ENCODE data around the gene USP47. TPM values are rescaled to one million over a fixed set of nuclear protein-coding genes. Genes with fewer than 3 reads are reported as not detected.
A peak's percentile ranks its signal among the peaks of the same experiment; 100 is the strongest.

The USP47 gene
- total and polyA plus RNA-seq, 2 of the 8 experiments (the other 6 are each of a cell fraction or from before 2014, with no cell fraction given) = 4.2 to 21.3 TPM

DNA sequence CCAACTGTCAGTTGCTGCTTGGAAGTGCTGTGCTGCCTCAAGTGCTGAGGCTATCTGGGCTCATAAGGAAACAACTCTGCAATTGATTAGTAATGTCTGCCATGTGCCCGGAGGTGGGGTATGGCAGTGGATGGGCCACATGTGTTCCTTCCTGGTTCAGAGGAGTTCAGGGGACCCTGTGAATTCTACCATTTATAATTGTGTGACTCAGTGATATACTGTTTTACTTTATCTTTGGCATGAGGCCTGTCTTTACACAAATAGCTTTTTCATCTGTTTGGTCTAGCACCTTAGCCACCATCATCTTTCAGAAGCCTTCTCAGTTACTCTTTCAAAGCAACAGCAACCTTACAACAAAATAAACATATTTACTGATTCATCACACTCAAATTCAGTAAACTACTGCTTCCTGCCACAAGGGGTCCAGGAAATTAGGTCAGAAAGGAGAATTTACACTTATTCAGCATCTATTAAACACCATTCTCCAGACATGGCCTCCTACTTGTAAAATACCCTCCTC, 145.8 kb downstream of the USP47 start:
- Histone ChIP-seq H4K5ac (ENCODE audit: insufficient read length, low read depth, low read length) (no peak overlapping the region), H3K79me2 (ENCODE audit: control insufficient read depth in 1 of 2, insufficient read depth in 2 of 2, low read length in 2 of 2) (no peaks in the 10 kb centered on the region), H2AK5ac (ENCODE audit: low read depth, low read length) (no peak overlapping the region), H4K91ac (replicated peaks; ENCODE audit: insufficient read length, low read length) (no peak overlapping the region), H4K8ac (ENCODE audit: extremely low read depth, insufficient read depth, low read length) (no peak overlapping the region), H3K4me3 (ENCODE audit: extremely low read depth in 1 of 4, insufficient read depth in 2 of 4, low read depth in 3 of 4, low read length in 4 of 4) (no peak overlapping the region), H3K14ac (ENCODE audit: insufficient read length) (no peak overlapping the region), H4K20me1 (replicated peaks in 1 of 2; ENCODE audit: control insufficient read depth in 1 of 2, insufficient read depth in 2 of 2, low read length in 2 of 2) (no peaks in the 10 kb centered on the region), H3K23me2 (ENCODE audit: low read depth, low read length) (no peaks in the 10 kb centered on the region), H2BK5ac (ENCODE audit: low read depth, low read length) (no peak overlapping the region), H2BK120ac (replicated peaks; ENCODE audit: low read depth, low read length) (no peak overlapping the region), H2AFZ (ENCODE audit: low read length) (no peak overlapping the region), H3K36me3 (ENCODE audit: control insufficient read depth in 2 of 4, insufficient read depth in 4 of 4, low read length in 3 of 4) (no peaks in the 10 kb centered on the region), H3K27me3 (replicated peaks in 1 of 4; ENCODE audit: control insufficient read depth in 3 of 4, extremely low read depth in 1 of 4, insufficient read depth in 3 of 4, low read length in 3 of 4) (no peaks in the 10 kb centered on the region), H3K79me1 (ENCODE audit: low read depth, low read length) (no peaks in the 10 kb centered on the region), H3K9me3 (ENCODE audit: insufficient read depth in 2 of 2, low read depth in 1 of 2, low read length in 1 of 2) (no peaks in the 10 kb centered on the region), H3K4ac (replicated peaks; ENCODE audit: insufficient read length, low read depth, low read length) (no peak overlapping the region), H3K23ac (ENCODE audit: insufficient read length) (no peak overlapping the region), H2BK20ac (ENCODE audit: low read length) (no peak overlapping the region), H3K4me2 (ENCODE audit: insufficient read depth in 1 of 2, low read depth in 2 of 2, low read length in 2 of 2) (no peak overlapping the region), H3K18ac (ENCODE audit: extremely low read depth, low read length) (no peak overlapping the region), H3K4me1 (replicated peaks in 1 of 4; ENCODE audit: control insufficient read depth in 3 of 4, insufficient read depth in 4 of 4, low read length in 3 of 4) (peaks cover 0 to 7% (median 1%) of the 10 kb centered on the region in 4 experiments; a peak in 3 of 7 replicates), H3K9ac (replicated peaks in 1 of 4; ENCODE audit: extremely low read depth in 1 of 4, low read depth in 3 of 4, low read length in 3 of 4) (no peak overlapping the region), H2BK15ac (ENCODE audit: low read length) (no peak overlapping the region), H3K56ac (replicated peaks; ENCODE audit: insufficient read length, low read depth, low read length) (no peak overlapping the region), H2BK12ac (ENCODE audit: low read depth, low read length) (no peak overlapping the region), H3K27ac (ENCODE audit: low read depth, low read length) (no peak overlapping the region)
- FAIRE-seq = no peak
- ChIA-PET CTCF (ENCODE audit: partially characterized antibody) (interaction anchor here (0.6 to 2.8 kb wide), 12 partner anchors 8 to 99 kb away, joined by 3 to 15 read pairs (median 4); no protein-coding TSS in a partner anchor), POLR2A (ENCODE audit: partially characterized antibody) (no interaction called here)
- no peak for DNase-seq (ENCODE audit: low read depth in 1 of 2, low spot score in 2 of 2)
- 85% methylated on average over 1 of the region's 1 CpG; no CpG with 5 or more reads in 1 of the 2 experiments for WGBS, 2 experiments (ENCODE audit: extremely low coverage in 1 of 2, insufficient coverage in 1 of 2, insufficient read length in 1 of 2, insufficient replicate concordance in 2 of 2, low coverage in 1 of 2, low lambda C conversion rate in 2 of 2, missing lambda C conversion rate in 1 of 2)
- TF ChIP-seq HDAC2 (IDR thresholded peaks at IDR 0.05; ENCODE audit: borderline replicate concordance in 1 of 2, low read depth in 2 of 2, low read length in 2 of 2) (no peak), POLR2A (IDR thresholded peaks at IDR 0.05; ENCODE audit: control extremely low read depth in 1 of 2, low read depth in 2 of 2, low read length in 2 of 2) (no peak), CTCF (IDR thresholded peaks at IDR 0.05; ENCODE audit: control extremely low read depth in 1 of 3, insufficient read depth in 1 of 3, low read depth in 1 of 3, low read length in 3 of 3) (peak in 1 of 3 experiments; percentile 39; a peak in 1 of 4 replicates), MAX (IDR thresholded peaks at IDR 0.05) (peak; percentile 85), E2F6 (IDR thresholded peaks at IDR 0.05) (peak; percentile 70; the same call in 1 of the 2 replicates), SRF (IDR thresholded peaks at IDR 0.05; ENCODE audit: low read depth, low read length) (peak; percentile 60)
- TF ChIP-seq, protein P1, sequence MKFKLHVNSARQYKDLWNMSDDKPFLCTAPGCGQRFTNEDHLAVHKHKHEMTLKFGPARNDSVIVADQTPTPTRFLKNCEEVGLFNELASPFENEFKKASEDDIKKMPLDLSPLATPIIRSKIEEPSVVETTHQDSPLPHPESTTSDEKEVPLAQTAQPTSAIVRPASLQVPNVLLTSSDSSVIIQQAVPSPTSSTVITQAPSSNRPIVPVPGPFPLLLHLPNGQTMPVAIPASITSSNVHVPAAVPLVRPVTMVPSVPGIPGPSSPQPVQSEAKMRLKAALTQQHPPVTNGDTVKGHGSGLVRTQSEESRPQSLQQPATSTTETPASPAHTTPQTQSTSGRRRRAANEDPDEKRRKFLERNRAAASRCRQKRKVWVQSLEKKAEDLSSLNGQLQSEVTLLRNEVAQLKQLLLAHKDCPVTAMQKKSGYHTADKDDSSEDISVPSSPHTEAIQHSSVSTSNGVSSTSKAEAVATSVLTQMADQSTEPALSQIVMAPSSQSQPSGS (IDR thresholded peaks at IDR 0.05; ENCODE audit: low read length) = no peak
